Dermis blood vessel endothelial cell (primary cell): ENCODE measurements around the gene CBR3. TPM values are rescaled to one million over a fixed set of nuclear protein-coding genes. Genes with fewer than 3 reads are reported as not detected.

Experiments used
- DNase-seq: peaks from one replicate; pipeline ENCODE4 v3.0.0; 2010
- total RNA-seq: library from RNA; depleted of rRNA; stranded (reverse); fragments of >200 nt; gene quantifications from 2 replicates; pipeline ENCODE4 v1.2.3, GENCODE V29; 2014

The CBR3 gene
- total RNA-seq, 1 donor from 2014 or later = 6.8 TPM

- peak; percentile 25 for DNase-seq
Measured at GRCh38 chr21:36156815-36157670, 22.2 kb downstream of the CBR3 start, which contains the start of gene DOP1B. DOP1B (plus strand) TSS chr21:36156824; CDS start chr21:36164734, 7,910 bp downstream.

GRCh38 chr21:36159356-36159921 is 24.6 kb downstream of the CBR3 start:
- no peak for DNase-seq

DNA sequence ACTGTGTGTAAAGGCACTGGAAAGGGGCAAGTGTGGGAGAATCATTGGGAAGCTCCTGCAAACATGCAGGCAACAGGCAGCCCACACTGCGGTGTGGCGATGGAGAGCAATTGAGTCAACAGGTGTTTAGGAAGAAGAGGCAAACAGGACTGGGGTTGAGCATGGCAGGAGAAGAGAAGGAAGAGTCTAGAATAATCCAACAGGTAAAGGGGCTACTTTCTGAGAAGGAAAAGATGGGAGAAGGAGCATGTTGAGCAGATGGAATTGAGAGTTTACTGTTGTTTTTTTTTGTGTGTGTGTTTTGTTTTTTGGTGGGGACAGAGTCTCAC is 25.9 kb downstream of the CBR3 start:
- DNase-seq = no peak

DNA sequence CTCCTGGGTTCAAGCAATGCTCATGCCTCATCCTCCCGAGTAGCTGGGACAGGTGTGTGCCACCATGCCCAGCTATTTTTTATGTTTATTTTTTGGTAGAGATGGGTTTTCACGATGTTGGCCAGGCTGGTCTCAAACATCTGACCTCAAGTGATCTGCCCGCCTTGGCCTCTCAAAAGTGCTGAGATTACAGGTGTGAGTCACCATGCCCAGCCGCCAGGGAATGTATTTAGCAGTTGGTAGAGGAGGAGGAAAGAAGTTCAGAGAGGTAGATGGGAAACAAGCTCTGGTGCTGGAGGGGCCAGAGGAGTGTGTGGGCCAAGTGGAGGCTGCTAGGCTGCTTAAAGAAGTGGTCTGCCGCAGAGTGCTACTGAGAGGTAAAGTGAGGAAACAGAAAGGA is 27.8 kb downstream of the CBR3 start:
- no peak for DNase-seq

- DNase-seq = no peak
Measured at GRCh38 chr21:36163750-36164741, 29.2 kb downstream of the CBR3 start.

DNA sequence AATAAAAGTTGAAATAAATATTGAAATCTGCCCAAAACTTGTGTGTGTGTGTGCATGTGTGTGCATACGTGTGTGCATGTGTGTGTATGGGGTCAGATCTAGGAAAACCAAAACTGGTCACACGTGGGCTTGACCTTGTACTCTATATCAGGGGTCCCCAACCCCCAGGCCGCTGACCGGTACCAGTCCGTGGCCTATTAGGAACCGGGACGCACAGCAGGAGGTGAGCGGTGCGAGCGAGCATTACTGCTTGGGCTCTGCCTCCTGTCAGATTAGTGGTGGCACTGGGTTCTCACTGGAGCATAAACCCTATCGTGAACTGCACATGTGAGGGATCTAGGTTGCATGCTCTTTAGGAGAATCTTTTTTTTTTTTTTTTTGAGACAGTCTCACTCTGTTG is 30.5 kb downstream of the CBR3 start:
- no peak for DNase-seq

DNA sequence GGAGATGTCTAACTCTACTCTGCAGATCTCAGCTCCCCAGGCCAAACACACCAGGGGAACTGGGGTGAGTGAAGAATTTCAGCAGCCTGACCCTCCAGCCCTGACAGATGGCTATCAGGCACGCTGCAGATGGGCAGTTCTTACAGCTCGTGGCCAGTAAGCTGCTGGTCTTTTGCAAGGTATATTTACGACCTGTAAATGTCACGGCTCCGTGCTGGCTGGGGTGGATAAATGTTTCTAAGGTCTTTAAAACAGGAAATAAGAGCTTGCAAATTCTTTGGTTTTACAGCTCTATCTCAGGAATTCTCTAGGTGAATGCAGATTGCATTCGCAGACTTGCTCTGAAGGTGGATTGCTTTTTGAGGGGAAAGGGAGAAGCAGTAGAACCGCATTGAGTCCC is 31.8 kb downstream of the CBR3 start:
- no peak for DNase-seq

- DNase-seq = no peak
Measured at GRCh38 chr21:36167541-36167940, 32.7 kb downstream of the CBR3 start.

DNA sequence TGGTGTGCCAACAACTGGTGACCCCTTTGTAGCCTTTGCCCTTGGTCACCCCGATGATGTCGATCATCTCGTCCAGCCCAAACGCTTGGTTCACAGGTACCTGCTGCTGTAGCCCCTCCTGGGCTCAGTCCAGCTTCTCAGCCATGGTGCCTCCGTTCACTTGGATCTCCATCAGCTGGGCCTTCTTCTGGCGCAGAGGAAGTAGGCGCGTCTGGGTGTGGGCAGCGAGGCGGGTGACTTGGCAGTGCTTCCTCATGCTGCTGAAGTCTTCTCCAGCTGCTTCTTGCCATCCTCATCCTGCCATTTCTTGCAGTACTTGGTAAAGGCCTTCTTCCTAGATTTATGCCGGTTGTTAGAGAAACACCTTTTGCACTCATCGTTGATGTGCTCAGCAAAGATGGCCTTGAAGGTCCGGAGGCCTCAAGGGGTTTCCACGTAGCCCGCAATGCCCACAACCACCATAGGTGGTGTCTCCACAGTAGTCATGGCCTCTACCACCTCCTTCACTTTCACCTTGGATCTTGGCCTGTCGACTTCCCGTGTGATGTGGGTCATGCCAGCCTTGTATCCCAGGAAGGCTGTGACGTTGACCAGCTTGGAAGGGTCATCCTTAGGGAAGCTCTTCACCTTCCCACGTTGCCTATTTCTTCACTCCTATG is 34.7 kb downstream of the CBR3 start:
- peak; percentile 7 for DNase-seq

DNA sequence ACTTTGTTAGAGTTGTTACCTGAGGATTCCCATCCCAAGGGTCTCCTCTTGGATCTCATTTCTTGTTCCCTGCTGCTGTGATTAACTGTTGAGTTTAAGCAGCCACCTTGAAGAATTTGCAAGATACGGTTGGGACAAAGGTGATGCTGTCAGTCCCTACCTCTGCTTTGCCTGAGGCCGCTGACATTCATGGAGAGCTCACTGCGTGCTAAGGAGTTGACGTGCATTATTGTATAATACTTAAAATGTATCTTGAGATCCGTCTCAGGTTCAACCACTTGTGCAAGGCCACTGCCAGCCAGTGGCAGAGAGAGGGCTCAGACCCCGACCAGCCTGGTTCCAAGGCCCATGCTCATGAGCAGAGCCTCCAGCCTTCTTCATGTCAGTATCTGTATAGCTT is 35.9 kb downstream of the CBR3 start:
- DNase-seq = no peak

DNA sequence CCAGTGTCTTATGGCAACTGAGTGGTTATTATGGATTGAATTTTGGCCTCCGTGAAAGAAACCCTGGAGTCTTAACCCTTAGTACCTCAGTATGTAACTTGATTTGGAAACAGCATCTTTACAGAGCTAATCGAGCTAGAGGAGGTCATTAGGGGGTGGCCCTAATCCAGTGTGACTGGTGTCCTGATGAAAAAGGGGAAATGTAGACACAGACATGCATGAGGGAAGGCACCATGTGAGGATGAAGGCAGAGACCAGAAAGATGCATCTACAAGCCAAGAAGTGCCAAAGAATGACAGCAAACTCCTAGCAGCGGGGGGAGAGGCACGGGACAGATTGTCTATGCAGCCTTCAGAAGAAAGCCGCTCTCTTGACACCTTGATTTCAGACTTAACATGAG is 36.5 kb downstream of the CBR3 start:
- DNase-seq = no peak

DNA sequence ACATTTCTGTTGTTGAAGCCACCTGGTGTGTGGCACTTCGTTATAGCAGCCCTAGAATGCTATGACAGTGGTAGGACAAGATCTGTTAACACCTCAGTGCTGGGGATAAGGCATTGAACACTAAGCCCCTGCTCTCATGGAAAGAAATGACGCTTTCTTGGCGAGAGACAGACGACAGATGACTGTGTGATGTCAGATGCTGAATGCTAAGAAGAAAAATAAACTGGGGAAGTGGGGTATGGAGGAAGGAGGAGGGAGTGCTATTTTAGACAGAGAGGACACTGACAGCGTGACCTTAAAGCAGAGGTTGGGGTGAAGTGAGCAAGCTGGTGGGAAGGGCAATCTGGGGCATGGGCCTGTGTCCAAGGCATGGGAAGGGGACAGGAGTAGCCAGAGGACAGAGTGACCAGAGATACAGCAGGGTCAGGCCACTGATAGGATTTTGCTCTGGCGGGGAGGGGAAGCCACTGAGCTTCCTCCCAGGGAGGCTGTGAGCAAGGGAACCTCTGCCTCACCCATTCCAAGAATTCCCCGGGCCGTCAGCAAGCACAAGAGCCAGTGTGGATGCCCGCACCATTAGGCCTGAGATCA is 37.0 kb downstream of the CBR3 start:
- DNase-seq = no peak

GRCh38 chr21:36174780-36175179 is 39.9 kb downstream of the CBR3 start:
- DNase-seq = no peak

DNA sequence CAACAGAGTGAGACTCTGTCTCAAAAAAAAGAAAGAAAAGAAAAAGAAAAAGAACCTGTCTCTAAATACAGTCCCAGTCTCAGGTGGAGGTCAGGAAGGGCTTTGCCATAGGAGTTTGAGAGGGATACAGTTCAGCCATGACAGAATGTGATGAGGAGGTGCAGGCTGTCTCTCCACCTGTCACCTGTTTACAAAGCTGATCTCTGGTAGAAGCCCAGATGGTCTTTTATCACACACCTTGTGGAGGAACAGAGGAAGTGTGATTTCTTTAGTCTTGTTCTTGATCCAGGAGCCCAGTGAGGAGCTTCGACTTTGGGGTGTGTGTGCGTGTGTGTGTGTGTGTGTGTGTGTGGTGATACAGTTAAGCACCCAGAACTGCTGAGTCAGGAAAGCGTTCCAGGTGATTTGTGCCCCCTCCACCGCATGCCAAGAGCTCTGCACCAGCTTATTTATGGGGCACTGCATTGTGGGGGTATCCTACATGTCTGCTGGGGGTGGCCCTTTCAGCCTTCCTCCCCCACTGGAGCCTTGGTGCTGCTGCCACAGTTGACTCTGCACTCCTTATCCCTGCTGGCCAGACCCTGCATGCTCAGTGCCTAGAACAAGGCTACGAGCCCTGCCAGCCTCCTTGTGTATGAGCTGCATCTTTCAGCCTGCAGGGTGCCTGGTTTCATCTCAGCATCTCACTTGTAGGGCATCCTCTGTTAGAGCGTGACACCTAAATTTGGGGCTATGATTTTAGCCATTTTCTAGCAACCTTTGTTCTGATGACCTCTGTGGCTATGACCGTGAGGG is 41.1 kb downstream of the CBR3 start:
- no peak for DNase-seq

DNA sequence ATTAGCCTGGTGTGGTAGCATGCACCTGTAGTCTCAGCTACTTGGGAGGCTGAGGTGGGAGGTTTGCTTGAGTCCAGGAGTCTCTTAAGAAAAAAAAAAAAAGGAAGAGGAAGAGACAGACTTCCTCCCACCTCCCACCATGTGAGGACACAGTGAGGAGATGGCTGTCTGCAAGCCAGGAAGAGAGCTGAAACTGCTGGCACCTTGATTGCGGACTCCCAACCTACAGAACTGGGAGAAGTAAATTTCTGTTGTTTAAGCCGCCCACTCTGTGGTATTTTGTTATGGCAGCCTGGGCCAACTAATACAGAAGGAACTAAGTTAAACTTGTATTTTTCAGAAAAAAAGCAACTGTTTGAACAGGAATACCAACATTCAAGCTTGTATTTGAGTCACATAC is 43.5 kb downstream of the CBR3 start:
- DNase-seq = no peak

DNA sequence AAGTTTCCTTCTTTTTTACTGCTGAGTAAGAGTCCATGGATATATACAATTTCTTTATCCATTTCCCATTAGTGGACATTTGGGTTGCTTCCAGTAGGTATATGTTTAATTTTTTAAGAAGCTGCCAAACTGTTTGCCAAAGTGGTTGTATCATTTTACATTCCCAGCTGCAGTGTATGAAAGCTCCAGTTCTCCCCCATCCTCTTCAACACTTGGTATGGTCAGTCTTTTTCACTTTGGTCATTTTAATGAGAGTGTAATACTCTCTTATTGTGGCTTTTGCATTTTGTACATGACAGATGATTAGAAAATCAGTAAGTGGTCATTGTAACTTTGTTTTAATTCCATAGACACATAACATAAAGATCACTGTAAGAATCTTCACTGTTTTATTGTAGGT is 44.3 kb downstream of the CBR3 start:
- DNase-seq = no peak

DNA sequence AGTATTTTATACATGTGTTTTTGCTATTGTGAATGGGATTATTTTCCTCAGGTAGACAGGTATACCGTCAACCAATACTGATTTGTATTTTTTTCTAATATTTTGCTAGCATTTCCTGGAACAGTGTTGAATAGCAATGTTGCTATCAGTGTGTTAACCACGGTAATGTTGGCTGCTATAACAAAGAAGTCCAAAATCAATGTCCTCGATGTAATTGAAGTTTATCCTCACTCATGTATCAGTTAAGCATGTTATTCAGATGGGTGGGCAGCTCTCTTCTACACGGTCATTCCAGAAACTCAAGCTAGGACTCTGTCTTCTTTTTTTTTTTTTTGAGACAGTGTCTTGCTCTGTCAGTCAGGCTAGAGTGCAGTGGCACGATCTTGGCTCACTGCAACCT is 46.1 kb downstream of the CBR3 start:
- no peak for DNase-seq

DNA sequence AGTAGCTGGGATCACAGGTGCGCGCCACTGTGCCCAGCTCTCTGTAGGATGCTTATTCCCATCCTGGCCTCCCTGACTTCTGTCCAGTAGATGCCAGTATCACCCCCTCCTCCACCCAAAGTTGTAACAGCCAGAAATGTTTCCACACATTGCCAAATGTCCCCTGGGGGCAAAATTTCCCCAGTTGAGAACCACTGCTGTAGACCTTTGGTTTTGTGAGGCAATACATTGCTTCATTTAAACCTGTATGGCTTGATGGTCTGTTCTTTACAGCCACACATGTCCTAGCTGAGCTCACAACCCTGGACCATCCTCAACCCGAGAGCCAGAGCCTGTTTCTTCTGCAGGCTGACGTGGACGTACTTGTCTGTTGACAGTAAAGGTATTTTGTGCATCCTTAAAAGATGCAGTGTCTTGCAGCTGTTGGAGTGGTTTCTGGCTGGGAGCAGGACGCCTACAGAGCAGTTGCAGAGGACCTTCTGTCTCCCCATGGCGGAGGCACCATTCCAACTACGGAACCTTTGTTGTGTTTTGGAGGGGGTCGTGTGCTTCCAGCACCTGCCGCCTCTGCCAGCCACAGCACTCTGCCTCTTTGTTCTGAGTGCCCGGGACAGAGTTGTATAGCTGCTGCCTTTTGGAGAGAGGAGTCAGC is 48.4 kb downstream of the CBR3 start:
- DNase-seq = no peak

GRCh38 chr21:36184545-36184944 is 49.7 kb downstream of the CBR3 start:
- DNase-seq = no peak

DNA sequence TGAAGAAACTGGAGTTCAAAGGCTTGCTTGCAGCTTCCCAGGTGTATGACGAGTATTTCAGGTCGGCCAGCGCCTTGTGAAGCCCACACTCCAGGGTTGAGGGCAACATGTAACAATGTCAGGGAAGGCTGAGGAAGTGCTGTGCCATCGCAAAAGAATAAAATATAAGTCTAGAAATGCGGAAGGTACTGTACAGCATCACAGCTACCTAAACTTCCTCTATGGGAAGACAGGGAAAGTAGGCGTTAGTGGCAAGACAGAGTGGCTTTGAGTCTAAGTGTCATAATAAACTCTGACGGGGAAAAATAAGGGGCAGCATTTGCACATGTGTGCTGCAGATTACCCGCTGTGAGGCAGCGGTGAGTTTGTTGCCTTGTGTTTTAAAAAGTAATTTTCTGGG is 50.6 kb downstream of the CBR3 start:
- no peak for DNase-seq

DNA sequence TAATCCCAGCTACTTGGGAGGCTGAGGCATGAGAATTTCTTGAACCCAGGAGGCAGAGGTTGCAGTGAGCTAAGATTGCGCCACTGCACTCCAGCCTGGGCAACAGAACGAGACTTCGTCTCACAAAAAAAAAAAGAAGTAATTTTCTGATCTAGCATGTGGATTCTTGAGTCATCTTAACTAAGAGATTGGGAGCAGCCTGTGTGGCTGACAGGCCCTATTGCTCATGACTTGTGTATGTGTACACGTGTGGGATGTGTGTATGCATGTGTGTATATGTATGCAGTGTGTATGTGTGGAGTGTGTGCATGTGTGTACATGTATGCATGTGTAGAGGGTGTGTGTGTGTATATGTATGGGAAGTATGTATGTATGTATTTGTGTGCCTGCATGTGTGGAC is 51.2 kb downstream of the CBR3 start:
- no peak for DNase-seq
